GM10248 (cell line): Measurements from ENCODE around the gene CNFN.
A peak's percentile ranks its signal among the peaks of the same experiment; 100 is the strongest.

Experiments
- CTCF ChIA-PET: fragments of 300-600 bp; sonication (Branson Sonifier 250); formaldehyde crosslinking; extraction: SDS; loops from one replicate; lab custom pipeline; 2021; ENCODE audit warnings: antibody characterized with exemption; lab: Yijun Ruan, JAX
- POLR2A ChIA-PET: fragments of 350-650 bp; sonication (Branson Sonifier 250); formaldehyde crosslinking; extraction: SDS; loops from one replicate; lab custom pipeline; 2020; ENCODE audit warnings: antibody characterized with exemption; lab: Yijun Ruan, JAX
- DNase-seq: peaks from one replicate; pipeline ENCODE4 v3.0.0; 2012; ENCODE audit errors: extremely low spot score
- TF ChIP-seq, protein P1 (sequence below): IDR thresholded peaks from 2 replicates; pipeline ENCODE4 v1.5.1; 2012; ENCODE audit warnings: mild to moderate bottlenecking, low read depth; ENCODE audit errors: extremely low read depth, missing control alignments, control extremely low read depth

CNFN gene, protein sequence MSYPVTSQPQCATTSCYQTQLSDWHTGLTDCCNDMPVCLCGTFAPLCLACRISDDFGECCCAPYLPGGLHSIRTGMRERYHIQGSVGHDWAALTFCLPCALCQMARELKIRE

DNA sequence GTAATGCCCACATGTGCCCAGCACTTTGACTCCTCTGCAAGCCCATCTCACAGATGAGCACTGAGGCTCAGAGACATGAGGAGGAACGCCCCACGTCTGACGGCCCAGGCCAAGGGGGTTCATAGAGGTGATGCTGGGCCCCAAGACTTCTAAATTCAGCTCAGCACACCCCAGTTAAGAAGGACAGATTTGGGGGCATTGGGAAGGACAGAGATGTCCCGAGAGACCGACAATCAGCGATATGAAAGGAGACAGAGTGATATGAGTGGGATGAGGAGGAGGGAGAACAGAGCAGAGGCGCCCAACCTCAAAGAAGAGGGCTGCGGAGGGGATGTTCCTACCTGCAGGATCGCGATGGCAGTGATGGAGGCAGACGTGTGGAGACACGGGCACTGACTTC, at the start of gene CNFN:
TSS of gene CNFN (minus strand) at position 399 of the 400 bp plus-strand sequence. CDS start 1,260 bp downstream, outside the sequence.
- POLR2A ChIA-PET, result no interaction called here
- CTCF ChIA-PET, result interaction anchor here (0.8 kb wide), 1 partner anchor 11 kb away, joined by 4 read pairs; no protein-coding TSS in a partner anchor

DNA sequence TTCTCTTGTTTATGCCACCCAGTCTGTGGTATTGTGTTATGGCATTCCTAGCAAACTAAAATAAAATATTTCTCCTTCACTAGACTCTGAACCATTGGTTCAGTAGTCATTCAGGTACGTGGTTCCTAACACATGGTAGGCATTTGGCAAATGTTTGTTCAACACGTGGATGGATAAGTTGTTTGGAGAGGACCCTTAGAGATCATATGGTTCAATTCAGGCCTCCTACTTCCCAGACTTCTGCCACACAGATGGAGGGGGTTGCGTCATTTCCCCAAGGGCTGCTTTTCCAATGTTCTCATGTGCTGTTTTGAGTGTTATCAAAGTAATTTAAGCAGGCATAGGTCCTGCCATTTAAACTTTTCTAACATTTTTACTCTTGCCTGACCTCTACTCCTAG, 45.9 kb upstream of the CNFN start:
- ChIA-PET CTCF (interaction anchor here (3.2 to 3.8 kb wide), 2 partner anchors 16 to 93 kb away, joined by 31 to 58 read pairs; partner anchors contain the start of gene CEACAM1), POLR2A (no interaction called here)
- TF ChIP-seq, protein P1, sequence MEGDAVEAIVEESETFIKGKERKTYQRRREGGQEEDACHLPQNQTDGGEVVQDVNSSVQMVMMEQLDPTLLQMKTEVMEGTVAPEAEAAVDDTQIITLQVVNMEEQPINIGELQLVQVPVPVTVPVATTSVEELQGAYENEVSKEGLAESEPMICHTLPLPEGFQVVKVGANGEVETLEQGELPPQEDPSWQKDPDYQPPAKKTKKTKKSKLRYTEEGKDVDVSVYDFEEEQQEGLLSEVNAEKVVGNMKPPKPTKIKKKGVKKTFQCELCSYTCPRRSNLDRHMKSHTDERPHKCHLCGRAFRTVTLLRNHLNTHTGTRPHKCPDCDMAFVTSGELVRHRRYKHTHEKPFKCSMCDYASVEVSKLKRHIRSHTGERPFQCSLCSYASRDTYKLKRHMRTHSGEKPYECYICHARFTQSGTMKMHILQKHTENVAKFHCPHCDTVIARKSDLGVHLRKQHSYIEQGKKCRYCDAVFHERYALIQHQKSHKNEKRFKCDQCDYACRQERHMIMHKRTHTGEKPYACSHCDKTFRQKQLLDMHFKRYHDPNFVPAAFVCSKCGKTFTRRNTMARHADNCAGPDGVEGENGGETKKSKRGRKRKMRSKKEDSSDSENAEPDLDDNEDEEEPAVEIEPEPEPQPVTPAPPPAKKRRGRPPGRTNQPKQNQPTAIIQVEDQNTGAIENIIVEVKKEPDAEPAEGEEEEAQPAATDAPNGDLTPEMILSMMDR, result no peak
- DNase-seq, result no peak

More for the DNA sequence above, at the start of gene CNFN:
- TF ChIP-seq, protein P1, result no peak
- no peak for DNase-seq

DNA sequence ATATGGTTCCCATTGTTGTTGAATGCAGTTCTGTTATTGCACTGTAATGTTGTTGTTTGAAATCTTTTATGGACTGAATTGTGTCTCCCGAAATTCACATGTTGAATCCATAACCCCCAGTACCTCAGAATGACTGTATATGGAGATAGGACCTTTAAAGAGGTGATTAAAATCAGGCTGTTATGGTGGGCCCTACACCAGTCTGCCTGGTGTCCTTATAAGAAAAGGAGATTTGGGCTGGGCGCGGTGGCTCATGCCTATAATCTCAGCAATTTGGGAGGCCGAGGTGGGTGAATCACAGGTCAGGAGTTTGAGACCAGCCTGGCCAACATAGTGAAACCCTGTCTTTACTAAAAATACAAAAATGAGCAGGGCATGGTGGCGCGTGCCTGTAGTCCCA, 45.2 kb upstream of the CNFN start:
- ChIA-PET CTCF (interaction anchor here (1.1 to 3.8 kb wide), 2 partner anchors 15 to 29 kb away, joined by 3 to 31 read pairs; no protein-coding TSS in a partner anchor), POLR2A (interaction anchor here (0.6 kb wide), 1 partner anchor 889 kb away, joined by 4 read pairs; no protein-coding TSS in a partner anchor)
- TF ChIP-seq, protein P1, result no peak
- DNase-seq, result no peak

DNA sequence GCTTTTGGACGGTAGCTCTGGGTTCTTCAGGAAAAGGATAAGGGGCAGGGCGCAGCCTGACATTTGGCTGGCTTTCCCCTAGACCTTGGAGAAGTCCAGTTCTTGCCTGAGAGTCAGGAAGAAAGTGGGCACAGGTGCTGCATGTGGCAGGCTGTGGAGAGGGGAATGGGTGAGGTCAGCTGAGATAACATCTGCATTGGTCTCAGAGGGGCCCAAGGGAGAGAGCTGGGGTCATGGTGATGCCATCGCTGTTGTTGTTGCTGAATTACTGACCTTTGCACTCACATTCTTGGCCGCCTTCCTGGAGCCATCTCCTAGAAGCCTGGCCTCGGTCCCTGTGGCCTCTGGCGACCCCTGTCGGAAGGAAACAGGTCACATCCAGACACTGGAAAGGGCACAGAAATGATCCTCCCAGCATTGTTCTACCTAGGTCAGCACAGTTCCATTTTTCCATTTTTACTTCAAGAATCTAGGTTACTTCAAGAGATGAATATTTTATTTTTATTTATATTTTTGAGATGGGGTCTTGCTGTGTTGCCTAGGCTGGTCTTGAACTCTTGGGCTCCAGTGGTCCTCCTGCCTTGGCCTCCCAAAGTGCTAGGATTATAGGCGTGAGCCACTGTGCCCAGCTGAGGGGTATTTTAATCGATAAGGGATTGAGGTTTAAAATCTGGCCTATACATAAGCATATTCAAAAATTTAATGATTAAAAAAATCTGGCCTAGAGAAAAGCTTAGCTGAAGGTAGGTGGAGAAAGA, 43.6 kb upstream of the CNFN start:
- ChIA-PET POLR2A (interaction anchor here (1.0 kb wide), 1 partner anchor 10 kb away, joined by 3 read pairs; no protein-coding TSS in a partner anchor), CTCF (interaction anchor here (0.9 to 3.8 kb wide), 18 partner anchors 8 to 325 kb away, joined by 3 to 31 read pairs (median 4); partner anchors contain the start of genes CEACAM1, CXCL17 and POU2F2)
- TF ChIP-seq, protein P1, result peak; percentile 85
- peak; percentile 66 for DNase-seq

DNA sequence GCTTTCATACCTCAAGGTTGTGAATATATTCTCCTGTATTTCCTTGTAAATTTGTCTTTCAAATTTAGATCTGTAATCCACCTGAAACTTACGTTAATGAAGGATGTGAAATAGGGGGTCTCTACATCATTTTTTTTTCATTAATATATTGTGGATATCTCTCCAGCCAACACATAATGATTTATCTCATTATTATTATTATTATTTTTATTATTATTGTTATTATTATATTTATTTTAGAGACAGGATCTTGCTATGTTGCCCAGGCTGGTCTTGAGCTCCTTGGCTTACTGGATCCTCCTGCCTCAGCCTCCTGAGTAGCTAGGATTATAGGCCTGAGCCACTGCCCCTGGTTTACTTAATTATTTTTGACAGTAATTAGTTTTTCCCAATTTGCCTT, 41.4 kb upstream of the CNFN start:
- TF ChIP-seq, protein P1, result no peak
- POLR2A ChIA-PET, result no interaction called here
- CTCF ChIA-PET, result interaction anchor here (1.0 to 2.4 kb wide), 2 partner anchors 9 to 11 kb away, joined by 6 to 15 read pairs; no protein-coding TSS in a partner anchor
- no peak for DNase-seq

DNA sequence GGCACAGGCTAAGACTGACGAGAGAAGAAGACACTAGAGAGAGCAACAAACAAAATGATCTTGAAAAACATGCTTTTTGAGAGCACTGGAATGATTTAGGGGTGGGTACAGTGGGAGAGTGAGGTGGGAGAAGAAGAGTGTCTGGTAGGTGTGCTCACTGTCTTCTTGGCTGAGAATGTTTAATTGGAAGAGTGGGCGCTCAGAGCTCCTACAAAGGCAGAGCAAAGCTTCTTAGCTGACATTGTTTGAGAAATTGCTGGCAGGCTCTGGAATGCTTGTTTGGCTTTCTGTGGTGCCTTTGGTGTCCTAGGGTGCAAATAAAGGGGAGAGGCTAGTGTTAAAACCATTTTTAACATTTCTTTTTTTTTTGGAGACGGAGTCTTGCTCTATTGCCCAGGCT, 38.6 kb upstream of the CNFN start:
- POLR2A ChIA-PET, result no interaction called here
- CTCF ChIA-PET, result interaction anchor here (0.9 to 8.1 kb wide), 4 partner anchors 9 to 295 kb away, joined by 3 to 55 read pairs (median 12); no protein-coding TSS in a partner anchor
- DNase-seq, result no peak
- TF ChIP-seq, protein P1, result no peak
